ENCODE measurements around the gene IL34. TPM values are rescaled to one million over a fixed set of nuclear protein-coding genes. Genes with fewer than 3 reads are reported as not detected.

Gene IL34
- total RNA-seq, 4 donors from 2014 or later = 1.1 to 1.4 TPM; not detected in 2

GRCh38 chr16:70608521-70608920 is 37.8 kb upstream of the IL34 start:
- in situ Hi-C loops (cut with MboI; ENCODE audit: low pct_ligation_motif_present in 1 of 4, low pct_unique_long_range_greater_than_20kb in 1 of 4, low sequenced_read_pairs in 3 of 4) (no loop called here), intact Hi-C loops (cut with DNase I; ENCODE audit: low total_unique reads) (no loop called here)
- H3K27ac ChIP-seq = no peak overlapping the region
- no peak overlapping the region for H3K4me3 ChIP-seq
- no peaks in the 10 kb centered on the region for H3K27me3 ChIP-seq
- H3K36me3 ChIP-seq = no peaks in the 10 kb centered on the region
- H3K9me3 ChIP-seq = no peaks in the 10 kb centered on the region
- H3K4me1 ChIP-seq = peaks cover 0 to 18% (median 6%) of the 10 kb centered on the region in 4 donors
- 84% methylated on average over 7 of the region's 7 CpGs; no CpG with 5 or more reads in 1 of the 2 donors for WGBS, 2 donors (ENCODE audit: low coverage in 1 of 2)
- TF ChIP-seq CTCF (IDR thresholded peaks at IDR 0.05) = no peak
- TF ChIP-seq POLR2AphosphoS5 (IDR thresholded peaks at IDR 0.05) = no peak
- TF ChIP-seq POLR2A (IDR thresholded peaks at IDR 0.05) = no peak
- TF ChIP-seq EP300 (IDR thresholded peaks at IDR 0.05; ENCODE audit: low read depth) = no peak
- DNase-seq = no peak

- no peaks in the 10 kb centered on the region for H3K36me3 ChIP-seq
- no peak overlapping the region for H3K4me3 ChIP-seq
- H3K27ac ChIP-seq = no peak overlapping the region
- TF ChIP-seq CTCF (IDR thresholded peaks at IDR 0.05) (no peak), EP300 (IDR thresholded peaks at IDR 0.05; ENCODE audit: low read depth) (no peak), POLR2A (IDR thresholded peaks at IDR 0.05) (no peak), POLR2AphosphoS5 (IDR thresholded peaks at IDR 0.05) (no peak)
- intact Hi-C loops (cut with DNase I; ENCODE audit: low total_unique reads) = no loop called here
- in situ Hi-C loops (cut with MboI; ENCODE audit: low pct_ligation_motif_present in 1 of 4, low pct_unique_long_range_greater_than_20kb in 1 of 4, low sequenced_read_pairs in 3 of 4) = no loop called here
- peak; percentile 43 for DNase-seq
- 65 to 81% methylated on average over 6 to 18 of the region's 18 CpGs for WGBS, 2 donors (ENCODE audit: low coverage in 1 of 2)
- H3K4me1 ChIP-seq = peaks cover 4 to 38% (median 16%) of the 10 kb centered on the region in 4 donors
- no peaks in the 10 kb centered on the region for H3K9me3 ChIP-seq
- H3K27me3 ChIP-seq = no peaks in the 10 kb centered on the region
Measured at GRCh38 chr16:70610273-70611223, 35.8 kb upstream of the IL34 start.

- H3K27me3 ChIP-seq = no peaks in the 10 kb centered on the region
- intact Hi-C loops (cut with DNase I; ENCODE audit: low total_unique reads) (no loop called here), in situ Hi-C loops (cut with MboI; ENCODE audit: low pct_ligation_motif_present in 1 of 4, low pct_unique_long_range_greater_than_20kb in 1 of 4, low sequenced_read_pairs in 3 of 4) (no loop called here)
- 88% methylated on average over 5 of the region's 5 CpGs; no CpG with 5 or more reads in 1 of the 2 donors for WGBS, 2 donors (ENCODE audit: low coverage in 1 of 2)
- H3K4me3 ChIP-seq = no peak overlapping the region
- H3K27ac ChIP-seq = no peak overlapping the region
- no peak for DNase-seq
- TF ChIP-seq POLR2A (IDR thresholded peaks at IDR 0.05) (no peak), EP300 (IDR thresholded peaks at IDR 0.05; ENCODE audit: low read depth) (no peak)
- no peaks in the 10 kb centered on the region for H3K36me3 ChIP-seq
- H3K9me3 ChIP-seq = no peaks in the 10 kb centered on the region
- peaks cover 4 to 38% (median 16%) of the 10 kb centered on the region in 4 donors for H3K4me1 ChIP-seq
Measured at GRCh38 chr16:70611224-70611598, 35.1 kb upstream of the IL34 start.

GRCh38 chr16:70611785-70612303 is 34.5 kb upstream of the IL34 start:
- intact Hi-C loops (cut with DNase I; ENCODE audit: low total_unique reads) = no loop called here
- Histone ChIP-seq H3K4me3 (no peak overlapping the region), H3K27me3 (no peaks in the 10 kb centered on the region), H3K27ac (no peak overlapping the region), H3K9me3 (no peaks in the 10 kb centered on the region), H3K4me1 (peaks cover 4 to 38% (median 16%) of the 10 kb centered on the region in 4 donors), H3K36me3 (no peaks in the 10 kb centered on the region)
- 89 to 100% methylated on average over 2 to 4 of the region's 4 CpGs for WGBS, 2 donors (ENCODE audit: low coverage in 1 of 2)
- no peak for TF ChIP-seq CTCF (IDR thresholded peaks at IDR 0.05)
- no peak for TF ChIP-seq EP300 (IDR thresholded peaks at IDR 0.05; ENCODE audit: low read depth)
- no peak for TF ChIP-seq POLR2AphosphoS5 (IDR thresholded peaks at IDR 0.05)
- TF ChIP-seq POLR2A (IDR thresholded peaks at IDR 0.05) = no peak
- in situ Hi-C loops (cut with MboI; ENCODE audit: low pct_ligation_motif_present in 1 of 4, low pct_unique_long_range_greater_than_20kb in 1 of 4, low sequenced_read_pairs in 3 of 4) = no loop called here
- DNase-seq = no peak

Data from transverse colon (tissue), 4 donors.